Uterus (tissue), 4 donors: Measurements from ENCODE around the gene ZNF423. TPM values are rescaled to one million over a fixed set of nuclear protein-coding genes. Genes with fewer than 3 reads are reported as not detected.

Experiments used
- DNase-seq, 2 donors: peaks; one replicate each; pipeline ENCODE4 v3.0.0-alpha.2; 2019 to 2020
- H3K27ac ChIP-seq, 2 donors: fragments of 200-600 bp; sonication (generic); 1 replicate in 1 of 2; 2 replicates in 1 of 2; pipeline ENCODE4 v1.5.1; 2016 to 2018
- H3K27me3 ChIP-seq, 2 donors: fragments of 200-600 bp; sonication (generic); one replicate each; pipeline ENCODE4 v1.5.1; 2018 to 2019; ENCODE audit warnings: control low read depth in 1 of 2
- H3K36me3 ChIP-seq, 2 donors: fragments of 200-600 bp; sonication (generic); one replicate each; pipeline ENCODE4 v1.5.1; 2019; ENCODE audit warnings: control low read depth in 1 of 2
- H3K4me1 ChIP-seq, 2 donors: fragments of 200-600 bp; sonication (generic); one replicate each; pipeline ENCODE4 v1.5.1; 2018 to 2019; ENCODE audit warnings: control low read depth in 1 of 2
- H3K4me3 ChIP-seq, 2 donors: fragments of 200-600 bp; sonication (generic); 1 replicate in 1 of 2; 2 replicates in 1 of 2; pipeline ENCODE4 v1.5.1; 2018 to 2019; ENCODE audit warnings: mild to moderate bottlenecking in 1 of 2
- H3K9me3 ChIP-seq, 2 donors: fragments of 200-600 bp; sonication (generic); one replicate each; pipeline ENCODE4 v1.5.1; 2019; ENCODE audit warnings: control low read depth in 1 of 2
- POLR2A ChIP-seq, 2 donors: fragments of 450-650 bp; IDR thresholded peaks; one replicate each; pipeline ENCODE4 v1.6.1; 2016; ENCODE audit warnings: antibody characterized with exemption in 2 of 2, mild to moderate bottlenecking in 1 of 2, moderate library complexity in 1 of 2
- intact Hi-C: fragments of 100-400 bp; cut with DNase I; formaldehyde crosslinking; loops from one replicate; pipeline ENCODE4 v1.15.1; 2023; ENCODE audit warnings: low total_unique reads
- total RNA-seq, 4 donors: library from RNA; depleted of rRNA in 3 of 4; stranded (reverse); fragments of >200 nt in 3 of 4; gene quantifications; one replicate each; pipeline versions ENCODE4 v1.1.0 to v1.2.4, GENCODE V29; 2014 to 2023
- TF ChIP-seq, protein P1 (sequence below), 4 experiments: fragments of 200-600 bp in 2 of 4; fragments of 450-650 bp in 2 of 4; sonication (generic) in 2 of 4; IDR thresholded peaks; one replicate each; pipeline ENCODE4 v1.5.1; 2016 to 2019; ENCODE audit warnings: antibody characterized with exemption in 4 of 4, mild to moderate bottlenecking in 2 of 4, moderate library complexity in 1 of 4
- donor health status: DM: yes; HTN: yes; CAD: no.

ZNF423 gene
- total RNA-seq, 4 donors from 2014 or later = 7.1 to 33.5 (median 14.7) TPM

DNA sequence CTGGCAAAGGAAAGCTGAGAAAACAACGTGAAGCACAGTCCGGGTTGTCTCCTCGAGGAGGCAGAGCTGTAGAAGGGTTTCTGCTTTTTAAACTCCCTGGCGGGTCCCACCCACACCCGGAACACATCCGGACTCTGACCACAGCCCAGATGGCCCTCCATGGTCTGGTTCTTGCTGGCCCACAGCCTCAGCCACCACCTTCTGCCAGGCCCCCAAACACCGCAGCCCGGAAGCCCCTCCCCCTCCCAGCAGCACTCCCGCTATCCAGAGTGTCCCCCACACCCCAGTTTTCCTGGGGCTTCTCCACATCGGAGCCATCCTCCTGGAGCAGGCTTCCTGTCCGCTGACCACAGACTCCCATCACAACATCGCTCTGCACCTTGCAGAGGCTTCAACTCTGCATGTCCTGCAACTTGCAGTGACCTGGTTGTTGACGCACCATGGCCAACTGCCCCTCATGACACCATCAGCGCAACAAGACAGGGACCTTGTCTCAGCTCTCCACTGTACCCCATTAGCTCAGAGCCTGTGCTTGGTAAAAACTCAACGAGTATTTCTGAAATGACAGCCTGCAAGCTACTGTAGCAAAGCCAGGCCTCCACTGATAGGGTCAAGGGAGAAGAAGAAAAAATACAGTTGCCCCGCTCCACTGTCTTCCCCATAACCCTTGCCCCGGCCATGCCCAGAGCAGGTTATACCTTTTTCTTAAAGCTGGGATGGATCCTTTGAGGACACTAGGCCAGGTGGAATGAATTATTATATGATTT, 352.5 kb downstream of the ZNF423 start:
- intact Hi-C loops = no loop called here
- Histone ChIP-seq H3K4me3 (no peak overlapping the region), H3K4me1 (no peaks in the 10 kb centered on the region), H3K27me3 (no peaks in the 10 kb centered on the region), H3K36me3 (no peaks in the 10 kb centered on the region), H3K27ac (no peak overlapping the region), H3K9me3 (no peaks in the 10 kb centered on the region)
- TF ChIP-seq, protein P1, sequence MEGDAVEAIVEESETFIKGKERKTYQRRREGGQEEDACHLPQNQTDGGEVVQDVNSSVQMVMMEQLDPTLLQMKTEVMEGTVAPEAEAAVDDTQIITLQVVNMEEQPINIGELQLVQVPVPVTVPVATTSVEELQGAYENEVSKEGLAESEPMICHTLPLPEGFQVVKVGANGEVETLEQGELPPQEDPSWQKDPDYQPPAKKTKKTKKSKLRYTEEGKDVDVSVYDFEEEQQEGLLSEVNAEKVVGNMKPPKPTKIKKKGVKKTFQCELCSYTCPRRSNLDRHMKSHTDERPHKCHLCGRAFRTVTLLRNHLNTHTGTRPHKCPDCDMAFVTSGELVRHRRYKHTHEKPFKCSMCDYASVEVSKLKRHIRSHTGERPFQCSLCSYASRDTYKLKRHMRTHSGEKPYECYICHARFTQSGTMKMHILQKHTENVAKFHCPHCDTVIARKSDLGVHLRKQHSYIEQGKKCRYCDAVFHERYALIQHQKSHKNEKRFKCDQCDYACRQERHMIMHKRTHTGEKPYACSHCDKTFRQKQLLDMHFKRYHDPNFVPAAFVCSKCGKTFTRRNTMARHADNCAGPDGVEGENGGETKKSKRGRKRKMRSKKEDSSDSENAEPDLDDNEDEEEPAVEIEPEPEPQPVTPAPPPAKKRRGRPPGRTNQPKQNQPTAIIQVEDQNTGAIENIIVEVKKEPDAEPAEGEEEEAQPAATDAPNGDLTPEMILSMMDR (IDR thresholded peaks at IDR 0.05) = no peak
- no peak for TF ChIP-seq POLR2A (IDR thresholded peaks at IDR 0.05)
- no peak for DNase-seq

DNA sequence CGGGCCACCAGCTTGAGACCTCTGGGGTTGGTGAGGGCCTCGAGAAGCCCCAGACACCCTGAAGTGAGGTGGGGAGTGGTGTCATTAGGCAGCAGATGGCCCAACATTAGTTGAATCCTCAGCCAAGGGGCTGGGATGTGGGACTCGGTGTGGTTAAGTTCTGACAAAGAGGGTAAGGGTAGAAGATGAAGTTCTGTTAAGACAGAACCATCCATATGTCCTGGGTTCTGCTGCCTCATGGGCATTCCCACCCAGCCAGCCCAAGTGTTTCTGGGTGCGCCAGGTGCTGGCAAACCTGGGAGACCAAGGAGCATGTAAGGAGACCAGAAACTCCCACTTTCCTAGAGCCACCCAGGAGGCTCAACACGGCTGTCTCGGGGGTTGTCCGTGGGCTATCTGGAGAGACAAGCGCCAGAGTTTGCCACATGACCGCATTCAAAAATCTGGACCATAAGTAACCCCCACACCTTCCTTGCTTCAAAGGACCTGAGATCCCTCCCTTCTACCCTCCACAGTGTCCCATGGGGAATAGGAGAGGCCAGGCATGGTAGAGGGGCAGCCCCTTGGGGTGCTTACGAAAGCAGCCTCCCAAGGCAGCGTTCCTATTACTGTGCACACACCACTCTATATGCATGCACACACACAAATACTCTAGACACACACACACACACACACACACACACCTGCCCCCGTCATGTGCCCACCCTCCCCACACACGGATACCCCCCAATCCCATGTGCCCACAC, 353.6 kb downstream of the ZNF423 start:
- DNase-seq = peak in 1 of 2 donors; percentile 7
- intact Hi-C loops = no loop called here
- no peaks in the 10 kb centered on the region for H3K4me1 ChIP-seq
- H3K4me3 ChIP-seq = no peak overlapping the region
- no peaks in the 10 kb centered on the region for H3K9me3 ChIP-seq
- no peaks in the 10 kb centered on the region for H3K36me3 ChIP-seq
- no peaks in the 10 kb centered on the region for H3K27me3 ChIP-seq
- TF ChIP-seq, protein P1 (IDR thresholded peaks at IDR 0.05) = no peak
- TF ChIP-seq POLR2A (IDR thresholded peaks at IDR 0.05) = no peak
- H3K27ac ChIP-seq = no peak overlapping the region

DNA sequence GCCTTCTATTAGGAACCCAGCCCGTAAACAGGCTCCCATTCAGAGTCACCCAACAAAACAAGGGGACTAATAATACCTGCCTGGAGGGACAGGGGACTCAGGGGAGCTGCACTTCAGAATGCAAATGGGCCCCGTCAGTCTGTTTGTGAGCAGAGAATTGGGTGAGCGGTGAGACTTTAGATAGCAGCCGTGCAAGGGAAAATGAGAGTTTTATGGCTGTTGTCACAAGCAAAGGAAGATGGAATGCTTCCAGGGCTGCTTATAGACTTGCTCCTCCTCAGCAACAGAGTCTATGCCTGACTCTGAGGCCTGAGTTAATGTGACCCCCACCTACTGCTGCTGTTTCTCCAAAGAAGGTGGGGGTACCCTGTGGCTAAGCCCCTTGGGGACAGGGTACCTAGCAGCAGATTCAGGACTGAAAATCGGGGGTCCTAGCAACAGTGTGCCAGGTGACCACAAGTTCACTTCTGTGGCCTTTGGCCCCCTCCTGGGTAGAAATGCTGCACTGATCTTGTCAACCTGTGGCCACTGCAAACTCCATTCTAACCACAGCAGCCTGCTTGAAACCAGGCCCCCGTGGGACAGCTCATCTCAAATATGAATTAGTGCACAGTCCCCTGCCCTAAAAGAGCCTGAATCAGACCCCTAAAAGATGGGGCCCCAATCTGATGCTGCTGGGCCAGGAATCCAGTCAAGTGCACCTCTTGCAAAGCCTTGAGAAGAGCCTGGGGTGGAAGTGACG, 355.9 kb downstream of the ZNF423 start:
- H3K4me1 ChIP-seq = no peaks in the 10 kb centered on the region
- no peaks in the 10 kb centered on the region for H3K9me3 ChIP-seq
- DNase-seq = peak in 1 of 2 donors; percentile 2
- intact Hi-C loops = loop anchor here (10.0 kb wide), 1 partner anchor 355 kb away; the partner anchor contains the start of gene ZNF423
- TF ChIP-seq, protein P1 (IDR thresholded peaks at IDR 0.05) = no peak
- TF ChIP-seq POLR2A (IDR thresholded peaks at IDR 0.05) = no peak
- H3K27me3 ChIP-seq = no peaks in the 10 kb centered on the region
- H3K4me3 ChIP-seq = no peak overlapping the region
- H3K36me3 ChIP-seq = no peaks in the 10 kb centered on the region
- H3K27ac ChIP-seq = no peak overlapping the region

DNA sequence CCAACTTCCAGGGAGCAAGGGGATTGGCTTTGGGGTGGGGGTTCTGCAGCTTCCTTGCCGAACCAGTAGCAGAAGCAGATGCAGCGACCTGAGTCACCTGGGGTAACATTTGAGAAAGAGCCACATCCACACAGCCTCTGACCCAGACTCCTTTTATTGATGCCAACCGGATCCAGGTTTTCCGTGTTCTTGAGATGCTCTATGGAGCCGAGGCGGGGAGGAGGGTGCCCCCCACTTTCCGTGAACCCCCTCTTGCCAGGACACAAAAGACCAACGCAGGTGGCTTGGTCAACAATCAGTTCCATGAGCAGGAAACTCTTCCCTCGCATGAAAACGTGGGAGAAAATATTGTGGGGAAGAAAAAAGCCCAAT, 356.5 kb downstream of the ZNF423 start:
- TF ChIP-seq POLR2A (IDR thresholded peaks at IDR 0.05) = no peak
- TF ChIP-seq, protein P1 (IDR thresholded peaks at IDR 0.05) = no peak
- DNase-seq = peak in 1 of 2 donors; percentile 8
- Histone ChIP-seq H3K36me3 (no peaks in the 10 kb centered on the region), H3K4me3 (no peak overlapping the region), H3K9me3 (no peaks in the 10 kb centered on the region), H3K4me1 (no peaks in the 10 kb centered on the region), H3K27ac (no peak overlapping the region), H3K27me3 (no peaks in the 10 kb centered on the region)
- intact Hi-C loops = loop anchor here (10.0 kb wide), 1 partner anchor 355 kb away; the partner anchor contains the start of gene ZNF423
